HTR-8/SVneo (cell line): ENCODE measurements around the gene CDK8.
"Not testable (repeated sequence)": the region's sequence is repeated elsewhere in the genome, so short reads cannot be mapped to it uniquely, and the experiment has no call there.

Experiments used
- DNase-seq: peaks from one replicate; pipeline ENCODE4 v3.0.0; 2011; ENCODE audit warnings: low spot score, mixed read lengths; ENCODE audit not compliant: insufficient read length
- FAIRE-seq: peaks from 2 replicates; lab custom pipeline; 2011; peaks lifted over from hg19 to GRCh38; lab: Jason Lieb, UNC

Gene CDK8

DNA sequence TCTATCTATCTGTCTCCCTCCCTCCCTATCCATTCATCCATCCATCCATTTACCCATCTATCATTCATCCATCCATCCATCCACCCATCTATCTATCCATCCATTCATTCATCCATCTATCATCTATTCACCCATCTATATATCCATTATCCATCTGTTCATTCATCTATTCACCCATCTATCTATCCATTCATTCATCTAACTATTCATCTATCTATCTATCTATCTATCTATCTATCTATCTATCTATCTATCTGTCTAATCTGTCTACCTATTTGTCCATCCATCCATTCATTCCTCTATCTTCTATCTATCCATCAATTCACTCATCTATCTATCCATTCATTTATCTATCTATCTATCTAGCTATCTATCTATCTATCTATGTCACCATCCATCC is 4.4 kb upstream of the CDK8 start:
- DNase-seq (no peak), FAIRE-seq (no peak)

DNA sequence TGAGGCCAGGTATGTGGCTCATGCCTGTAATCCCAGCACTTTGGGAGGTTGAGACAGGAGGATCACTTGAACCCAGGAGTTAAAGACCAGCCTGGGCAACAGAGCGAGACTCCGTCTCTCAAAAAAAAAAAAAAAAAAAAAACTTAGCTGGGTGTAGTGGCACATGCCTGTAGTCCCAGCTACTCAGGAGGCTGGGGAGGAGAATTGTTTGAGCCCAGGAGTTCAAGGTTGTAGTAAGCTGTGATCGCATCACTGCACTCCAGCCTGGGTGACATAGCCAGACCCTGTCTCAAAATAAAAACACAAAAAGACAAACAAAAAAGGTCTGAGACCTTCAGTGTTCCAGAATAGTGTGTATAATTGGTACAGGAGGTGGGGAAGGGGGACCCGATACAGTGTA is 1.9 kb upstream of the CDK8 start:
- not testable (repeated sequence) for DNase-seq, FAIRE-seq

DNA sequence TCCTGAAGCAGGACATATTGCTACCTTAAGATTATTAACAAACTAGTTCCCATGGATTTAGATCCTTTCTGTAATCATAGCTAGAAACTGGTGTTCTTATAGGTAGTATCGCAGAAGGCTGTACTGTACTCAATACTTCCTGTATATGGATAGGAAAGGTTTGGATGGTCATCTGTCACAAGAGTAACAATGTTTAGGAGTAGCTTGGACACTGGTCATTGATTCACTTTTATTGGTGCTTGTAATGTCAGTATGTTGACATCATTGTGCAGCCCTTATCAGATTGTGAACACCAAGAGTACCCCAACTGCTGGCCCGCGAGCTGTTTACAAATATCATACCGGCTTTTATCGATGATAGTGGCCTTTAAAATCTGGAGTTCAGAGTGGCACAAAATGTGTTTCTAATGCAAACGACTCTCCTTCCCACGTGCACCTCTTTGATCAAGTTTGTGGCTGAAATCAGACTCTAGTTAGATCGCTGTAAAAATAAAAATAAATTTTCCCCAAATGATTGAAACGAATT is 605 bp upstream of the CDK8 start:
- FAIRE-seq (no peak), DNase-seq (no peak)

DNA sequence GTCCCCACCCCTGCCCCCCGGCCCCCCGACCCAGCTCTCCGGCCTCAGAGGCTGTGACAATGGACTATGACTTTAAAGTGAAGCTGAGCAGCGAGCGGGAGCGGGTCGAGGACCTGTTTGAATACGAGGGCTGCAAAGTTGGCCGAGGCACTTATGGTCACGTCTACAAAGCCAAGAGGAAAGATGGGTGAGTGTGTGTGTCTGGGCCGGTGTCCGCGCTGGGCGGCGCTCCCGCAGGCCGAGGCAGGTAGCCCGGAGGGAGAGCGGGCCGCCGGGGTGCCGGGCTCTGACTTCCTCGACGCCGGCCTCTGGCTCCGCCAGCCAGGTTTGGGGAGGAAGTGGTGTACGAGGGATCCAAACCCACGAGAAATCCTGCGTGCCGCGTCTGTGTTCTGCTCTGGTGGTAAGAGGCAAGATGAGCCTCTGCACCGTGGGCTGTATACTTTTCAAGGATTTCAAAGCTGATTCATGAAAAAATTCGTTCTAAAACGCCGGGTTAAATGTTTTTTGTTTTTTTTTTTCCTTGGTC is 718 bp downstream of the CDK8 start:
- DNase-seq (peak; percentile 6), FAIRE-seq (no peak)

DNA sequence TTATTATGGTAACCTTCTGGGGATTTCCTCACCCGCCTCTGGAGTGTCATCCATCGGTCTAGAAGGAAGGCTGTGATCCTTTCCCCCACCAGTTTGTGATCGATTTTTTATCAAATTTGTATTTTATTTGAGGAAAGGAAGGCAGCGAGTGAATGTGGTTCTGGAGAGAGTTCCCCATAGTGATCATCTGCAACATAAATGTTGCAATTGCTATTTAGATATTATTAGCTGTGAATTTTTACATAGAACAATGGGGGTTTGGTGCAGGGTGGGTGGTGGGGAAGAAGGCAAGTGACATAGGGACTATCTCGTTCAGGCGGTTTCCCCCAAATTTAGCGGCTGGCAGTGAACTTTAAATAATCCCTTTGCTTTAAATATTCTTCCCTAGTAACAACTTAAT is 1.2 kb downstream of the CDK8 start:
- FAIRE-seq (no peak), DNase-seq (no peak)

DNA sequence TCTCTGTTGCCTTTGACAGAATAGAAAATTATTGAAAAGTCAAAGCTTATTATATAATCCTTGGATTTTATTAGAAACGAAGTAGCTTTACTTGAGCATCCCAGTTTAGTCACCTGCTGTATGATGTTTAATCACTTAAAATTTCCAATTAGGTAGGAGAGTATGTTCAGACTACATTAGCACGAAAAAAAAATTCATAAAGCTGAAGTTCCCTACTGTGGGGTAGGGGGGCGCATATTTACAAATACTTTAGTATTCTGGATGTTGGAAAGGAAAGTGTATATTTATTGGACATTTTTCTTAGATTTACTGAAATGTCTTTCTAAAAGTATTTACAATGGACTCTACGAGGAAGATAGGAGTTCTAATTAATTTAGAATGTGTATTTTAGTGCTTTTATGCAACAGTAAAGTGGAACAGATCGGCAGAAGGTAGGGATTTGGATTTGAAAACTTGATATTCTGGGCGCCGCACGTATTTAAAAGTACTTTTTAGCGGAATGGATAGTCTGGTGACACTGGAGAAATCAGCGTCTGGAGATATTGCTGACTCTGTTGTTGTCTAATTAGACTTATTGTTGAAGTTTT is 1.9 kb downstream of the CDK8 start:
- no peak for FAIRE-seq
- DNase-seq, result peak; percentile 1

DNA sequence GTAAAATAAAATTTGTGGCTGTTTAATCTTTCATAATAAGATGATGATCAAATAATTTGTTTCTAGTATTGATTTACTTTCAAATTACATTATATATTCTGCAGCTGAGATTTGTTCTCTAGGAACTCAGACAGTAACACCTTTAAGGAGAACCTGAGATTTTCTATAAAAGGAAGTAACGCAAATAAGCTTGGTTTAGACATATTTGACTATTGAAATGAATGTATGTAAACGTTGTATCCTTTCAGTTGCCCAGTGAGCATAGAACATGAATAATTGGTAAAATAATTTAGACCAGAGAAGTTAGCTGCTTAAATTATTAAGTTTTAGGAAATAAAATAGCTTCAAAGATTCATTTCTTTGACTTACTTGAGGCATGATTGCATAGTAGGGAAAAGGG is 3.1 kb downstream of the CDK8 start:
- DNase-seq (no peak), FAIRE-seq (no peak)

DNA sequence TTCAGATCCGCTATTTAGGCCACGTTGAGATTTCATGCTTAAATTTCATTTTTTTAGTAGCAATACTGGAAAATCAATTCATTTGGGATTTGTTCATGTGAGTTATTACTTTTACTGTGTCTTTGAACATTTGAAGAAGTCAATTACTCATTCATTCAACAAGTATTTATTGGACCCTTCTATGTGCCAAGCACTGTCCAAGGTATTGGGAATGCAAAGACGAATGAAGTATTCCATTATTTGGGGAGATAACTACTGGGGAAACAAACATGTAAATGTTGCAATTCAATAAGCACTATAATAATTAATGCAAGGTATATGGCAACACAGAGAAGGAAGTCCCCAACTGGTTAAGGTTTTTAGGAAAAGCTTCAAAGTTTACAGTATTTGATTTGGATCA is 5.7 kb downstream of the CDK8 start:
- DNase-seq, result no peak
- FAIRE-seq, result no peak

DNA sequence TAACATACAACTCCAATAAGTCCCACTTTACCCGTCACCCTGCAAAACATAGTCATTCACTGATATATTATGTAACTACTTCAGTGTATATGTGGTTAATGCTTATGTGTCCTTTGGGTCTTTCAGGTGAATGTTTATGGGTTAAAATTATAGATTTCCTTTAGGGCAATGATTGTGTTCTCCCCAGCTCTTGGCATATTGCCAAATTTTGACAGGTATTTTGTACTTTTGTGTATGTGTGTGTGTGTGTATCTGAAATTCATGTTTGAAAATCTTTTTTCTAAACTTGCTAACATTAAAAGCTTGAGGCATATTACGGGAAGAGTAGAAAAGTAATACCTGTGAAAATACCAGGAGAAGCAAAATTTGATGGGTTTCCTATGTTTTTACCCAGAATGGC is 8.2 kb downstream of the CDK8 start:
- FAIRE-seq, result no peak
- DNase-seq, result no peak

DNA sequence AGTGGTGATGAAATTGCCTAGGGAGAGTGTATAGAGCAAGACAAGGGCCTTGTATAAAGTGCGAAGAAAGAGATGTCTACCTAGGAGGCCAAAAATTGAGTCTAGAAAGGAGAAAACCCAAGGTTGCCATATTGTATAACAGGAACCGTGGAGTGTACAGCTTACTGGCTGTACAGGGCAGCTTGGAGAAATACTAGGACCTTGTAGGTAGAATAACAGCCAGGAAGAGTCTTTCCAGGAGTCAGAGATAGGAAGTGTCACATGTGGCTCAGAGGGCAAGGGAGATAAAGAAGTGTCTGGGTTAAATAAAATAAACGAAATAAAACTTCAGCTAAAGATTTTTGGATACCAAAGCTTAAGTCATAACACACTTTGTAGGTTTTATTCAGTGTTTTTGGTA is 12.4 kb downstream of the CDK8 start:
- FAIRE-seq (no peak), DNase-seq (no peak)

DNA sequence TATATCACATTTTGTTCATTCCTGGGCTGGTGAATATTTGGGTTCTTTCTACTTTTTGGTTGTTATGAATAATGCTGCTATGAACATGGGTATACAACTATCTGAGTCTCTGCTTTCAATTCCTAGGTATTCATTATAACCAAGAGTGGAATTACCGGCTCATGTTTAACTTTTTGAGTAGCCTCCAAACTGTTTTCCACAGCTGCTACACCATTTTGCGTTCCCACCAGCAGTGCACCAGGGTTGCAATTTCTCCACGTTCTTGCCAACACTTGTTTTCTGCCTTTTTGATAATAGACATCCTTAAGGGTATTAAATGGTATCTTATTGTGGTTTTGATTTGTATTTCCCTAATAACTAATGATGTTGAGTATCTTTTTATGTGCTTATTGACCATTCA is 16.8 kb downstream of the CDK8 start:
- no peak for DNase-seq
- FAIRE-seq, result no peak

DNA sequence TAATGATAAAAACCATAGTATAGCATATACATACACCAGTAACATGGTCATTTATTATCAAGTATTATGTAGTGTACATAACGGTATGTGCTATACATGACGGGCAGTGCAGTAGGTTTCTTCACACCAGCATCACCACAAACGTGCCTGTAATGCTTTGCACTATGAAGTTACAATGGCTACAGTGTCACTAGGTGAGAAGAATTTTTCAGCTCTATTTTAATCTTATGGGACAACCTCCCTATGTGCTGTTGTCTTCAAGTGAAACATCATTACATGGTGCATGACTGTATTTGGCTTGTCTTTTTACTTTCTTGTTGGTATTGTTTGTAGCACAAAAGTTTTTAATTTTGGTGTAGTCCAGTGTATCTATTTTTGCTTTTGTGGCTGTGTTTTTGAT is 18.7 kb downstream of the CDK8 start:
- no peak for FAIRE-seq
- no peak for DNase-seq

DNA sequence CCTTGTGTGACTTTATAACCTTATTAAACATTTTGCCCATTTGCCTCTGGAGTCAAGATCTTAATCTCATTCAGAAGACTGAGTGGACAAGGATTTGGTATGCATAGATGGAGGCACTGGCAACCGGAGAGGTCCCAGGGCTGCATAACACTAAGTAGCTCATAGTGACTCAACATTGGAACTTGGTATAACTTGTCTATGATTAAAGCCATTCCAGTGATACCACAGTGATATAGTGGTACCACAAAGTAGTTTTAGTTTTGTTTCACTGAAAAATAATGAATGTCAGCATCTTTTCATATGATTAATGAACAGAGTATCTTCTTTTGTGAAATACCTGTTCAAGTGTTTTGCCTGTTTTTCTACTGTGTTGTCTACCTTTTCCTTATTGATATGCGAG is 26.4 kb downstream of the CDK8 start:
- DNase-seq (peak; percentile 13), FAIRE-seq (no peak)

DNA sequence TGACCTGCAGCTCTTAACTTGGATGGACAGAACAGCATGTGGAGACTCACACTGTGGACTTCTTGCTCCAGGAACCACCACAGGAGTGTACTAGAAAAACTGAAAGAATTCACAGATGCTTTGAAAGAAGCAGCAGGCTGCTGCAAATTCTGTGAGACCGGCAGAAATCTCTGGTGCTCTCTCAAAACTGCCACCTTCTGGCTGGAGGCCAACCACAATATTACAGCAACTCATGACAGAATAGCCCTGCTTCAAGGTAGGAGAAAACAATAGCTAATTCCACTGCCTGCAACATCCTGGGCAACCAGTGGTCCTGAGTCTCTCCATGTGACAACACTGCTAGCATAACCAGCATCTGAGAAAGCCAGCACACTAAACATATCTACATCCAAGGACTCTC is 26.9 kb downstream of the CDK8 start:
- FAIRE-seq (no peak), DNase-seq (no peak)

DNA sequence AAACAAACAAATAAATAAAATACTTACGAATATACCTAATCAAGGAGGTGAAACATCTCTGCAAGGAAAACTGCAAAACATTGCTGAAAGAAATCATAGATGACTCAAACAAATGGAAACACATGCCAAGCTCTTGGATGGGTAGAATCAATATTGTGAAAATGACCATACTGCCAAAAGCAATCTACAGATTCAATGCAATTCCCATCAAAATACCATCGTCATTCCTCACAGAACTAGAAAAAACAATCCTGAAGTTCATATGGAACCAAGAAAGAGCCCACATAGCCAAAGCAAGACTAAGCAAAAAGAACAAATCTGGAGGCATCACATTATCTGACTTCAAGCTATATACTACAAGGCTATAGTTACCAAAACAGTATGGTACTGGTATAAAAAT is 32.0 kb downstream of the CDK8 start:
- not testable (repeated sequence) for FAIRE-seq, DNase-seq

DNA sequence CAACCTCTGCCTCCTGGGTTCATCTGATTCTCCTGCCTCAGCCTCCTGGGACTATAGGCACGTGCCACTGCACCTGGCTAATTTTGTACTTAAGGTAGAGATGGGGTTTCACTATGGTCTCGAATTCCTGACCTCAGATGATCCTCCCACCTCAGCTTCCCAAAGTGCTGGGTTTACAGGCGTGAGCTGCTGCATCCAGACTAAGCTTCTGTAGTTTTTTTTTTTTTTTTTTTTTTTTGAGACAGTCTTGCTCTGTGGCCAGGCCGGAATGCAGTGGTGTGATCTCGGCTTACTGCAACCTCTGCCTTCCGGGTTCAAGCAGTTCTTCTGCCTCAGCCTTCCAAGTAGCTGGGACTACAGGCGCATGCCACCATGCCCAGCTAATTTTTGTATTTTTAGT is 34.9 kb downstream of the CDK8 start:
- DNase-seq, FAIRE-seq: not testable (repeated sequence)

DNA sequence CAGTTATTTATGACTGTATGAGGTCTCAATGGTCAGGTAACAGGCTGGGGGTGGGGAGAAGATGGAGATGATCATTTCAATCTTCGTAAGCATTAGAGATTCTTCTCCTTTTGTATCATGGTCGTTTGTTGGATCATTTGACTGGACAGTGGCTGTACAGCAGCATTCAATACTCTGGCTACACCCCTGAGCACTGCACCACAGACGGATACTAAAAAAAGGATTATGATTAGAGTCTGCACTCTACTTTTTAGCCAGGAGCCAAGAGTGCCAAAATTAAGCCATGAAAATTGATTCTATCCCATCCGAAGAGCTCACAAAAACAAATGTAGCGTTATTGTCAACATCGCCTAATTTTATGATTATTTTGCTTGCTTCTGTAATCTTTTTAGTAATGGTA is 41.9 kb downstream of the CDK8 start:
- FAIRE-seq (no peak), DNase-seq (no peak)

DNA sequence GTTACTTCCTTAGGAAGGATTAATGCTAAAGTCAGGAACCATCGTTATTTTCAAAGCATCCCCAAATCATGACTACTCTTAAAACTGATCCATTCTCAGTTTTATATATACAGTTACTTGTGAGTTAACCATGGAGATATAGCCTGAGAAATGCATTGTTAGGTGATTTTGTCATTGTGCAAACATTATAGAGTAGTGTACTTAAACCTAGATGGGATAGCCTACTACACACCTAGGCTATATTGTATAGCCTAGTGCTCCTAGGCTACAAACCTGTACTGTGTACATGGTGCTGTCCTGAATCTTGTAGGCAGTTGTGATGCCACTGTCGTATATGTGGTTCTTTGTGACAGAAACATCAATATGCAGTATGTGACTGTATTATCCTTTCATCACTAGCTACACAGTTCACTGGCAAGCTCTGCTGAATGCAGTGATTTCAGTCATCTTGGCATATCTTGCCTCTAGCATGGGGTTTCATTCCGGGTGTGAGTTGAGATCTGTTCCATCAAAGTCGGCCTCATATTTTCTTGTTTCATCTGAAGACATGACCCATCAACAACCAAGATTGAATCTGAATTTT is 45.3 kb downstream of the CDK8 start:
- DNase-seq (no peak), FAIRE-seq (no peak)

DNA sequence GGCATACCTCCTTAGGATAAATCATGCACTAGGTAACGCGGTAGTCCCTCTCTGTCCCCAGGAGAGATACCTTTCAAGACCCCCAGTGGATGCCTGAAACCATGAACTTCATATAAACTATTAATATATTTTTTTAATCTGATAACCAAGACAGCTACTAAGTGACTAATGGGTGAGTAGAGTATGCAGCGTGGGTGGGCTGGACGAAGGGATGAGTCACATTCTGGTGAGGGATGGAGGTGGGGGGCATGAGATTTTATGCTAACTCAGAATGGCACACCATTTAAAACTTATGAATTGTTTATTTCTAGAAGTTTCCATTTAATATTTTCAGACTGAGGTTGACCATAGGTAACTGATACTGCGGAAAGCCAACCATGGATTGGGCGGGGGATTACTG is 46.2 kb downstream of the CDK8 start:
- FAIRE-seq, result no peak
- no peak for DNase-seq

DNA sequence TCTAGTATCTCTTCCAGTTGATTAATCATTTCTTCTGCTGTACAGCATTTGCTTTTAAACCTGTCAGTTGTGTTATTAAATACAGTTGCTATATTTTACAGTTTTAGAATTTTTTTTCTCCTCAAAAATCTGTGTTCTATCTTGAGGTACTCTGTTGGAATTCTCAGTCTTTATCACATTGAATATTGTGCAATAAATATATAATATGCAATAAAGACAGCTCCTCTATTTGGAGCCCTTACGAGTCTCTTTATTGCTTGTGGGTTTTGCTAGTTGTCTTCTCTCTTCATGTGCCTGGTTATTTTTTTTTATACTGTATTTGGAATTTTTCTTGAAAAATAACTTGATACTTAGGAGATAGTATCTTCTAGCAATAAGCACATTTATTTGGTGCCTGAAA is 51.7 kb downstream of the CDK8 start:
- FAIRE-seq (no peak), DNase-seq (no peak)

DNA sequence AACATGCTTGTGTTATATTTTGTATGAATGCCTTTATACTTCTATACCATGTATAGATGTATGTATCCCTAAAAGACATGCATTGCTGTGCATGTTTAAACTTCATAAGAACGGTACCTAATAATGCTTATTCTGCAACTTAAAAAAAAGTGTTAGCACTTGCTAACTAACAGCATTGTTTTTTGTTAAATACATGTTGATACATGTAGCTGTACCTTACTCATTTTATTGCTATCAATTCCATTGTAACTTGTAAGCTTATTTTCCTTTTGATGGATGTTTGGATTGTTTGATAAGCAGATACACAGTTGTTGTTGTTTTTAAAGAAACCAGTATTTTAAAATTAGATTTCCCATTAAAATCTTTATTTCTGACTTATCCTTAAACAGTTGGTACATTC is 53.8 kb downstream of the CDK8 start:
- DNase-seq (no peak), FAIRE-seq (no peak)

DNA sequence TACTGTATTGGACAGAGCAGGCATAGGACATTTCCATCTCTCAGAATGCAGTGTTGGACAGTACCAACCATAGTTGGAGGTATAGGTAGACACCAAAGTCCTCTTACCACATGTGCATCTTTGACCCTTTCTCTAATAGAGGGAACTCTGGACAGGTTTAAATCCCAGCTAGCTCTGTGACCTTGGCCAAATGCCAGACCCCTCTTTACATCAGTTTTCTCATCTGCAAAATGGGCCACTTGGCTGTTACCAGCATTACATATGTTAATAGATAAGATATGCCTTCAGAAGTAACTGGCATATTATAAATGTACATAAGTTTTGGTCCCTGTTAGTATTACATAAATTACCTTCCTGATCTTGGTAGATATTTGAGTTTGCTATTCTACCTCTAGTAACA is 54.3 kb downstream of the CDK8 start:
- no peak for DNase-seq
- no peak for FAIRE-seq
